H1 (cell line): ENCODE measurements around the gene TFRC. TPM values are rescaled to one million over a fixed set of nuclear protein-coding genes. Genes with fewer than 3 reads are reported as not detected.

Source experiments
- CTCF ChIA-PET: fragments of 300-600 bp; sonication (Branson Sonifier 250); formaldehyde crosslinking; loops from one replicate; lab custom pipeline; 2021; ENCODE audit not compliant: partially characterized antibody; lab: Charles Lee
- POLR2A ChIA-PET: fragments of 300-600 bp; sonication (Branson Sonifier 250); formaldehyde crosslinking; loops from one replicate; lab custom pipeline; 2021; ENCODE audit warnings: inconsistent platforms; ENCODE audit not compliant: partially characterized antibody; lab: Charles Lee
- DNase-seq, 2 experiments: peaks; one replicate each; pipeline versions ENCODE4 v3.0.0 to v3.0.0-alpha.2; 2010 to 2022; ENCODE audit warnings: low spot score in 2 of 2, low read depth in 1 of 2, mixed read lengths in 1 of 2
- FAIRE-seq: peaks from 2 replicates; lab custom pipeline; 2011; peaks lifted over from hg19 to GRCh38; lab: Jason Lieb, UNC
- H2AFZ ChIP-seq: 2 replicates; pipeline ENCODE4 v1.8.1; 2012; ENCODE audit warnings: low read length, inconsistent platforms
- H2AK5ac ChIP-seq: 2 replicates; pipeline ENCODE4 v1.6.1; 2013; ENCODE audit warnings: low read depth, low read length
- H2BK120ac ChIP-seq: replicated peaks from 2 replicates; pipeline ENCODE3; 2013; ENCODE audit warnings: low read depth, low read length, inconsistent platforms
- H2BK12ac ChIP-seq: 2 replicates; pipeline ENCODE4 v1.6.1; 2013; ENCODE audit warnings: low read depth, low read length
- H2BK15ac ChIP-seq: 2 replicates; pipeline ENCODE4 v1.6.1; 2013; ENCODE audit warnings: low read length
- H2BK20ac ChIP-seq: 2 replicates; pipeline ENCODE4 v1.6.1; 2013; ENCODE audit warnings: low read length
- H2BK5ac ChIP-seq: 2 replicates; pipeline ENCODE4 v1.6.1; 2013; ENCODE audit warnings: low read depth, low read length
- H3K14ac ChIP-seq: 2 replicates; pipeline ENCODE4 v1.6.1; 2013; ENCODE audit warnings: inconsistent platforms; ENCODE audit not compliant: insufficient read length
- H3K18ac ChIP-seq: 2 replicates; pipeline ENCODE4 v1.6.1; 2013; ENCODE audit warnings: low read length; ENCODE audit errors: extremely low read depth
- H3K23ac ChIP-seq: 2 replicates; pipeline ENCODE4 v1.6.1; 2013; ENCODE audit warnings: inconsistent platforms; ENCODE audit not compliant: insufficient read length
- H3K23me2 ChIP-seq: 2 replicates; pipeline ENCODE4 v1.6.1; 2013; ENCODE audit warnings: low read depth, low read length
- H3K27ac ChIP-seq: 2 replicates; pipeline ENCODE4 v1.6.1; 2011; ENCODE audit warnings: low read depth, low read length, inconsistent platforms
- H3K27me3 ChIP-seq, 4 experiments: replicated peaks in 1 of 4; 1 replicate in 1 of 4; 2 replicates in 3 of 4; pipeline versions ENCODE4 v1.6.1 to v1.8.1; 2011 to 2013; ENCODE audit warnings: low read length in 3 of 4, mild to moderate bottlenecking in 3 of 4, inconsistent platforms in 2 of 4, mixed read lengths in 2 of 4, moderate library complexity in 1 of 4; ENCODE audit not compliant: control insufficient read depth in 3 of 4, insufficient read depth in 3 of 4; ENCODE audit errors: extremely low read depth in 1 of 4
- H3K36me3 ChIP-seq, 4 experiments: 2 replicates each; pipeline versions ENCODE4 v1.6.1 to v1.8.1; 2011 to 2013; ENCODE audit warnings: mild to moderate bottlenecking in 4 of 4, low read length in 3 of 4, moderate library complexity in 2 of 4, control low read depth in 1 of 4, inconsistent platforms in 1 of 4; ENCODE audit not compliant: insufficient read depth in 4 of 4, control insufficient read depth in 2 of 4
- H3K4ac ChIP-seq: replicated peaks from 2 replicates; pipeline ENCODE3; 2013; ENCODE audit warnings: low read length, low read depth, mixed read lengths, inconsistent platforms; ENCODE audit not compliant: insufficient read length
- H3K4me1 ChIP-seq, 4 experiments: replicated peaks in 1 of 4; 1 replicate in 1 of 4; 2 replicates in 3 of 4; pipeline versions ENCODE4 v1.6.1 to v1.8.1; 2011 to 2013; ENCODE audit warnings: low read length in 3 of 4, inconsistent platforms in 2 of 4, mixed read lengths in 1 of 4; ENCODE audit not compliant: insufficient read depth in 4 of 4, control insufficient read depth in 3 of 4
- H3K4me2 ChIP-seq, 2 experiments: 2 replicates each; pipeline versions ENCODE4 v1.6.1 to v1.8.1; 2011 to 2013; ENCODE audit warnings: low read depth in 2 of 2, low read length in 2 of 2, control low read depth in 1 of 2, inconsistent platforms in 1 of 2, mild to moderate bottlenecking in 1 of 2; ENCODE audit not compliant: insufficient read depth in 1 of 2
- H3K4me3 ChIP-seq, 4 experiments: fragments of 200-600, 300-600 bp in 1 of 4; sonication (generic), shearing (Covaris generic), sonication (Bioruptor Twin) in 1 of 4; 2 replicates each; pipeline versions ENCODE4 v1.5.1 to v1.8.1; 2011 to 2016; ENCODE audit warnings: low read length in 4 of 4, low read depth in 3 of 4, control low read depth in 2 of 4, inconsistent platforms in 2 of 4, mild to moderate bottlenecking in 2 of 4, mixed read lengths in 1 of 4, moderate library complexity in 1 of 4; ENCODE audit not compliant: insufficient read depth in 2 of 4; ENCODE audit errors: extremely low read depth in 1 of 4
- H3K56ac ChIP-seq: replicated peaks from 2 replicates; pipeline ENCODE3; 2013; ENCODE audit warnings: low read depth, mild to moderate bottlenecking, mixed read lengths, low read length, inconsistent platforms; ENCODE audit not compliant: insufficient read length
- H3K79me1 ChIP-seq: 2 replicates; pipeline ENCODE4 v1.6.1; 2013; ENCODE audit warnings: low read depth, low read length, control low read depth
- H3K79me2 ChIP-seq, 2 experiments: 2 replicates each; pipeline versions ENCODE4 v1.6.1 to v1.8.1; 2012 to 2013; ENCODE audit warnings: low read length in 2 of 2, mild to moderate bottlenecking in 2 of 2, inconsistent platforms in 1 of 2; ENCODE audit not compliant: insufficient read depth in 2 of 2, control insufficient read depth in 1 of 2
- H3K9ac ChIP-seq, 4 experiments: replicated peaks in 1 of 4; 1 replicate in 1 of 4; 2 replicates in 3 of 4; pipeline versions ENCODE4 v1.6.1 to v1.8.1; 2011 to 2013; ENCODE audit warnings: low read depth in 3 of 4, low read length in 3 of 4, control low read depth in 2 of 4, mild to moderate bottlenecking in 2 of 4, moderate library complexity in 2 of 4, inconsistent platforms in 1 of 4; ENCODE audit errors: extremely low read depth in 1 of 4
- H3K9me3 ChIP-seq, 2 experiments: 2 replicates each; pipeline versions ENCODE4 v1.6.1 to v1.8.1; 2012 to 2013; ENCODE audit warnings: mild to moderate bottlenecking in 2 of 2, moderate library complexity in 2 of 2, control low read depth in 1 of 2, inconsistent platforms in 1 of 2, low read depth in 1 of 2, low read length in 1 of 2, mixed read lengths in 1 of 2; ENCODE audit not compliant: insufficient read depth in 2 of 2
- H4K20me1 ChIP-seq, 2 experiments: replicated peaks in 1 of 2; 2 replicates each; pipeline versions ENCODE3 to v1.8.1; 2011 to 2013; ENCODE audit warnings: inconsistent platforms in 2 of 2, low read length in 2 of 2, mild to moderate bottlenecking in 1 of 2; ENCODE audit not compliant: insufficient read depth in 2 of 2, control insufficient read depth in 1 of 2
- H4K5ac ChIP-seq: 2 replicates; pipeline ENCODE4 v1.6.1; 2013; ENCODE audit warnings: low read length, low read depth, mixed read lengths, inconsistent platforms; ENCODE audit not compliant: insufficient read length
- H4K8ac ChIP-seq: 2 replicates; pipeline ENCODE4 v1.8.0; 2013; ENCODE audit warnings: mild to moderate bottlenecking, moderate library complexity, low read length, inconsistent platforms; ENCODE audit not compliant: insufficient read depth; ENCODE audit errors: extremely low read depth
- H4K91ac ChIP-seq: replicated peaks from 2 replicates; pipeline ENCODE3; 2013; ENCODE audit warnings: low read length, mixed read lengths, inconsistent platforms; ENCODE audit not compliant: insufficient read length
- CHD1 ChIP-seq: IDR thresholded peaks from 2 replicates; pipeline ENCODE4 v1.6.1; 2012; ENCODE audit warnings: low read depth, low read length, improper control_type of control experiment
- JUN ChIP-seq: IDR thresholded peaks from 2 replicates; pipeline ENCODE4 v1.6.1; 2011; ENCODE audit warnings: low read depth, mild to moderate bottlenecking, improper control_type of control experiment, low read length
- SRF ChIP-seq: IDR thresholded peaks from 2 replicates; pipeline ENCODE4 v1.6.1; 2011; ENCODE audit warnings: mild to moderate bottlenecking, low read depth, low read length, moderate library complexity
- WGBS, 2 experiments: shearing (Covaris generic) in 1 of 2; methylation state at CpG; one replicate each; pipeline versions ENCODE4 v1.1.6 to v1.1.7; 2013 to 2015; ENCODE audit warnings: low lambda C conversion rate in 2 of 2, mixed read lengths in 2 of 2, inconsistent platforms in 1 of 2, low coverage in 1 of 2, missing lambda C conversion rate in 1 of 2; ENCODE audit not compliant: insufficient replicate concordance in 2 of 2, insufficient coverage in 1 of 2, insufficient read length in 1 of 2; ENCODE audit errors: extremely low coverage in 1 of 2, missing lambda C conversion rate in 1 of 2; 5-methylcytosine and 5-hydroxymethylcytosine counted together
- polyA plus RNA-seq, 7 experiments: library from polyadenylated mRNA; depleted of rRNA in 3 of 7; stranded (reverse) in 5 of 7; unstranded in 2 of 7; fragments of >200 nt in 5 of 7; fragments of 200-250 nt in 2 of 7; gene quantifications; 1 replicate in 5 of 7; 2 replicates in 1 of 7; 4 replicates in 1 of 7; pipeline versions ENCODE4 v1.2.1 to v1.2.3, GENCODE V29; 2011 to 2013; ENCODE audit warnings: missing spikeins in 2 of 7, mixed read lengths in 2 of 7
- total RNA-seq: library from RNA; stranded (reverse); fragmentation: NEBNext Ultra II Directional; extraction: Animal tissue kit (Norgen Biotek cat#: 25700); gene quantifications from 2 replicates; pipeline ENCODE4 v1.2.1, GENCODE V29; 2021
- TF ChIP-seq, protein P1 (sequence below): IDR thresholded peaks from 2 replicates; pipeline ENCODE4 v1.6.1; 2012; ENCODE audit warnings: low read length, inconsistent platforms

Gene TFRC
- total and polyA plus RNA-seq, 2 of the 8 experiments (the other 6 are each of a cell fraction or from before 2014, with no cell fraction given), result 67.3 to 161 TPM

GRCh38 chr3:196008929-196009328 is 73.0 kb downstream of the TFRC start:
- Histone ChIP-seq H3K4me3 (no peak overlapping the region), H3K27me3 (no peaks in the 10 kb centered on the region), H4K91ac (no peak overlapping the region), H2BK20ac (no peak overlapping the region), H3K4me2 (no peak overlapping the region), H3K23me2 (no peaks in the 10 kb centered on the region), H2BK12ac (no peak overlapping the region), H4K20me1 (no peaks in the 10 kb centered on the region), H2AK5ac (no peak overlapping the region), H4K8ac (no peak overlapping the region), H4K5ac (no peak overlapping the region), H2BK5ac (no peak overlapping the region), H2BK15ac (no peak overlapping the region), H3K18ac (no peak overlapping the region), H2AFZ (no peak overlapping the region), H2BK120ac (no peak overlapping the region), H3K23ac (no peak overlapping the region), H3K79me2 (no peaks in the 10 kb centered on the region), H3K9ac (no peak overlapping the region), H3K4me1 (no peaks in the 10 kb centered on the region), H3K14ac (no peak overlapping the region), H3K79me1 (no peaks in the 10 kb centered on the region), H3K27ac (no peak overlapping the region), H3K4ac (no peak overlapping the region), H3K56ac (no peak overlapping the region), H3K9me3 (peaks cover 1 to 3% of the 10 kb centered on the region in 2 experiments; a peak in 2 of 4 replicates), H3K36me3 (no peaks in the 10 kb centered on the region)
- POLR2A ChIA-PET, result no interaction called here
- WGBS, 2 experiments, result 93% methylated on average over 9 of the region's 9 CpGs; no CpG with 5 or more reads in 1 of the 2 experiments
- TF ChIP-seq SRF (no peak), JUN (no peak), CHD1 (no peak)
- TF ChIP-seq, protein P1, sequence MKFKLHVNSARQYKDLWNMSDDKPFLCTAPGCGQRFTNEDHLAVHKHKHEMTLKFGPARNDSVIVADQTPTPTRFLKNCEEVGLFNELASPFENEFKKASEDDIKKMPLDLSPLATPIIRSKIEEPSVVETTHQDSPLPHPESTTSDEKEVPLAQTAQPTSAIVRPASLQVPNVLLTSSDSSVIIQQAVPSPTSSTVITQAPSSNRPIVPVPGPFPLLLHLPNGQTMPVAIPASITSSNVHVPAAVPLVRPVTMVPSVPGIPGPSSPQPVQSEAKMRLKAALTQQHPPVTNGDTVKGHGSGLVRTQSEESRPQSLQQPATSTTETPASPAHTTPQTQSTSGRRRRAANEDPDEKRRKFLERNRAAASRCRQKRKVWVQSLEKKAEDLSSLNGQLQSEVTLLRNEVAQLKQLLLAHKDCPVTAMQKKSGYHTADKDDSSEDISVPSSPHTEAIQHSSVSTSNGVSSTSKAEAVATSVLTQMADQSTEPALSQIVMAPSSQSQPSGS, result no peak
- FAIRE-seq, result no peak
- no peak for DNase-seq
- CTCF ChIA-PET, result interaction anchor here (1.6 to 2.1 kb wide), 2 partner anchors 13 to 17 kb away, joined by 4 to 10 read pairs; no protein-coding TSS in a partner anchor
